HG02642 (cell line): Measurements from ENCODE around the gene TRIP12.
"Not testable (repeated sequence)": the region's sequence is repeated elsewhere in the genome, so short reads cannot be mapped to it uniquely, and the experiment has no call there.

ENCODE experiments used
- ATAC-seq: cut with Tn5 transposase; IDR thresholded peaks from one replicate; pipeline ENCODE4 v1.9.1; 2021; ENCODE audit warnings: mild to moderate bottlenecking; ENCODE audit not compliant: unreplicated experiment, poor library complexity

Gene TRIP12

DNA sequence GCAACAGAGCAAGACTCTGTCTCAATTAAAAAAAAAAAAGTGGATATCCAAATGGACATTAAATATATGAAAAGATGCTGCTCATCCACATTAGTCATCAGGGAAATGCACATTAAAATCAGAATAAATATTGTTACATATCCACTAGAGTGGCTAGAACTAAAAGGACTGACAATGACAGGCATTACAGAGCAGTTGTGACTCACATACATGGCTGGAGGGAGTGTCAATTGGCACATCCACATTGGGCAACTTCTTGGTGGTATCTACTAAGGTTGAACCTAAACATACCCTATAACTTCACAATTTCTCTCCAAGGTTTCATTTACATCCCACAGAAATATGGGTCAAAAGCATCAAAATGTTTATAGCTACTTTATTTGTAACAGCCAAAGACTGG lies 193.4 kb downstream of the TRIP12 start:
- ATAC-seq, result no peak

DNA sequence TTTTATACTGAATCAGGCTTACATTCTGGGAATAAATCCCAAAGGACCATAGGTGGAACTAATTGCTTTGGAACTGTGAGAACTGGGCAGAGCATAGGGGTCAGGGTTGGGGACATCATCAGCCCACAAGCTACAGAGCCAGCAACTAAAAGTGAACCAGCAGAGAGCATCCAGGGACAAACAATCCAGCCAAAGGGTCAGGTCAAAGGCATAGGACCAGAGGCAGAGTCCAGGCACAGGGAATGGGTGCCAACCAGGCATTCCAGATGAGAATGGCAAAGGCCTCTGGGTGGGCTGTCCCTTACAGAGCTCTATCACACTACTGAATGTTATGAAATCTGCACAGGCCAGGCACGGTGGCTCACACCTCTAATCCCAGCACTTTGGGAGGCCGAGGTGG lies 195.2 kb downstream of the TRIP12 start:
- ATAC-seq, result no peak

GRCh38 chr2:229725716-229726574 lies 195.9 kb downstream of the TRIP12 start:
- ATAC-seq, result no peak

GRCh38 chr2:229723192-229723591 lies 198.6 kb downstream of the TRIP12 start:
- not testable (repeated sequence) for ATAC-seq

GRCh38 chr2:229719926-229720647 lies 201.7 kb downstream of the TRIP12 start:
- no peak for ATAC-seq

DNA sequence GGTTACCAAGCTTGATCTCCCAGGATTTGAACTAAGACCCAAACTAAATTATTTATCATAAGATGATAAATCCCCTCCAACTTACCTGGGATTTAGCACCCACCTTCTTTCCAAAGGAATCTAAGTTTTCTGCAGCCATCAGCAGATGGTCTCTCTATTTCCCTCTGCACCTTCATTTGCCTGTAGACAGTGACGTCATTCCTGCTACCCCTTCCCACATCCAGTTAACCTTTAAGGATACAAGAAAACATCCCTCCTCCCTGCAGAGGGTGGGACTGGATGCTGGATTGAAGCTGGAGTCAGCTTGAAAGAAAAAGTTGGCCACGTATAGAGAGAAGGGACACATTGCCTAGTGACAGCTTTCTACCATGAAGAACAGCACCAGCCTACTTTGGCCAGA lies 203.8 kb downstream of the TRIP12 start:
- ATAC-seq, result no peak

DNA sequence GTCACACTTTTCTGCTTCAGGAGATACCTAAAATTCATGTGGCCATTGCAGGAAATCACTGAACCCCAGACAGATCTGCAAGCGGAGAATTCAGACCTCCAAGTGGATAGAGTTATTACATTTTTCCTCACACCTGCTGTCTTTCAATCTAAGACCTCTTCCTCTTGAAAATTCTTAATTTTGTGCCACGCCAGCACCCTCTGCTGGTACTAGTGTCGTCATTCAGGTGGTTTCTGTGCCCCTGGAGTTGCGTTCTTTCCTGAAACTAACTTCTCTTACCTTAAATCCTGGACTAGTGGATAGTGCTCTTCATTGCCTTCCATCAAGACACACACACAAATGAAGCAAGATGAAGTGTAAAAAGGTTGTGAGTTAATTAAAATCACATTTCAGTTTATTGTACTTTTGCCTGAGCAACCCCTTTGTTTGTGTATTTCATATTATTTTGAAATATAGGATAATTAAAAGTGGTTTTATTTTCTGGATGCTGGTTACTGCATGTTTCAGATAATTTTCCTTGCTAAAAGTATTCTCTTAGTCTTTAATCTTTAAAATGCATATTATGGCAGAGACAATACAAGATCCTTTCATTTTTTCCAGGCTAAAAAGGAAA lies 205.8 kb downstream of the TRIP12 start:
- no peak for ATAC-seq

GRCh38 chr2:229714736-229715541 lies 206.9 kb downstream of the TRIP12 start:
- peak; percentile 43 for ATAC-seq

DNA sequence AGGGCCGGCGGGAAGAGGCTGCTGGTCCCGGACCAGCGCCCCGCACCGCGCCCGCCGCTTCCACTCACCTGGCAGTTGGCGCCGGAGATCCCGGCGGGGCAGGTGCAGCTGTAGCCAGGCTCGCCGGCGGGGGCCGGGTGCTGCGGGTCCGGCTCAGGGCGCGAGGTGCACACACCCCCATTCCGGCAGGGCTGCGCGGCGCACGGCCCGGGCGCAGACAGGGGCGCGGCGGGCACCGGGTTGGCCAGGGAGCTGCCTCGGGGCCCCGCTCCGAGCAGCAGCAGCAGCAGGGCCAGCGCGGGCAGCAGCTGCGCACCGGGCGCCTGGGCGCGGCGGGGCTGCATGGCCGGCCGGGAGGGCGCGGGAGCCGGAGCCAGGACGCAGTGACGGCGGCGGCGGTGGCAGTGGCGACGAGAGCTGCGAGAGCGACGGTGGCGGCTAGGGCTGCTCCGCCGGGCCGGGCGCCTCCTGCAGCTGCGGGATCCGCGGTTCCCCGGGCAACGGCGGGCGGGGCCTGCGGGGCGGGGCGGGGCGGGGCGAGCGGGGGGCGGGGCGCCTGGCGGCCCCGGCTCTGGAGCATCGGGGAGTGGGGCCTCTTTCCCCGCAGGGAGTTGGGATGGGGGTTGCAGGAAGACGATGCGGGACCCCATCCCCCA lies 207.6 kb downstream of the TRIP12 start, which contains the start of gene DNER:
Gene DNER, minus strand, starts transcription at position 476 of the 656 bp plus-strand sequence. Its CDS starts 132 bp downstream, at position 344.
- ATAC-seq, result peak; percentile 86
